AG04450 (cell line): Measurements from ENCODE around the gene PPP2CA. TPM values are rescaled to one million over a fixed set of nuclear protein-coding genes. Genes with fewer than 3 reads are reported as not detected.

Experiments used
- CTCF ChIA-PET: fragments of 300-600, 350-600 bp; formaldehyde crosslinking; extraction: SDS; loops from one replicate; lab custom pipeline; 2022; ENCODE audit warnings: antibody characterized with exemption, inconsistent platforms; lab: Charles Lee
- POLR2A ChIA-PET: fragments of 350-600 bp; formaldehyde crosslinking; extraction: SDS; loops from one replicate; lab custom pipeline; 2021; ENCODE audit warnings: antibody characterized with exemption, inconsistent platforms; lab: Yijun Ruan, JAX
- DNase-seq: peaks from one replicate; pipeline ENCODE4 v3.0.0-alpha.2; 2011; ENCODE audit warnings: low read depth, low spot score
- H3K27ac ChIP-seq: one replicate; pipeline ENCODE4 v1.5.1; 2012; ENCODE audit warnings: low read depth, low read length, control low read depth
- H3K27me3 ChIP-seq: one replicate; pipeline ENCODE4 v1.6.0; 2012; ENCODE audit warnings: low read length; ENCODE audit not compliant: control insufficient read depth, insufficient read depth
- H3K4me3 ChIP-seq: 2 replicates; pipeline ENCODE4 v1.5.1; 2011; ENCODE audit warnings: mild to moderate bottlenecking, low read depth, low read length, control low read depth
- H3K9me3 ChIP-seq: 2 replicates; pipeline ENCODE4 v1.5.1; 2012; ENCODE audit warnings: low read length; ENCODE audit not compliant: control insufficient read depth, insufficient read depth
- polyA plus RNA-seq: library from polyadenylated mRNA; depleted of rRNA; stranded (reverse); fragments of >200 nt; gene quantifications from 2 replicates; pipeline ENCODE4 v1.2.3, GENCODE V29; 2011
- TF ChIP-seq, protein P1 (sequence below): IDR thresholded peaks from 2 replicates; pipeline ENCODE4 v1.5.1; 2011; ENCODE audit warnings: low read depth, low read length, control low read depth, inconsistent platforms

The PPP2CA gene
- polyA plus RNA-seq, 1 experiment: 252 TPM

DNA sequence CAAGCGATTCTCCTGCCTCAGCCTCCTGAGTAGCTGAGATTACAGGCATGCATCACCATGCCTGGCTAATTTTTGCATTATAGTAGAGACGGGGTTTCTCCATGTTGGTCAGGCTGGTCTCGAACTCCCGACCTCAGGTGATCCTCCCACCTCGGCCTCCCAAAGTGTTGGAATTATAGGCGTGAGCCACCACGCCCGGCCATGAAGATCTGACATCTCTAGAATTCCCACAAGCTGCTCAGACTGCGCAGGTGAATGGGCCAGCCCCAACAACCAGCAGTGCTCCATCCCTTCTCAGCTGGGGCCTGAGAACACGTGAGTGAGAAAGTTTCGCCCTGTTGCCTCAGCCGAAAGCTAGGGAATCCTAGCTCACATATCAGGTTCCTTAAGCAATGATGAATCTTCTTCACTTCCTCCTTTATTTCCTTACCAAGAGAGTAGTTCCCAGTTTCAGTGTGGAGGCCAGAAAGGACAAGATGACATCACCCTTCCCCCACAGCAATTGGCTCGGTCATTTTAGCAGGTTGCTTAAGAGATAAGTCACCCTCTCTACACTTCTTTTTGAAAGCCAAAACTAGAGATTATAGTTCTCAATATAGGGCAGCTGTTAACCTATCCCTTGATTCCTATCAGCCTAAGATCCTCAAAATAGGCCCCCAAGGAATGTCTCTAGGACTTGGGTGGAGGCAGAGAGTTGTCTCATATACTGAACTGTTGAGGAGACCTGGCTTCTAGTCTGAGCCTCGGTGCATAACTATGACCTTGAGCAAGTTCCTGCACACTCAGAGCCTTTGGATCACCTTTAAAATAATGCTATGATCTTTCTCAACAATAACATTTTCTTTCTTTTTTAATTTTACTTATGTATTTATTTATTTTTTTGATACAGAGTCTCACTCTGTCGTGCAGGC, 23.9 kb upstream of the PPP2CA start:
- TF ChIP-seq, protein P1, sequence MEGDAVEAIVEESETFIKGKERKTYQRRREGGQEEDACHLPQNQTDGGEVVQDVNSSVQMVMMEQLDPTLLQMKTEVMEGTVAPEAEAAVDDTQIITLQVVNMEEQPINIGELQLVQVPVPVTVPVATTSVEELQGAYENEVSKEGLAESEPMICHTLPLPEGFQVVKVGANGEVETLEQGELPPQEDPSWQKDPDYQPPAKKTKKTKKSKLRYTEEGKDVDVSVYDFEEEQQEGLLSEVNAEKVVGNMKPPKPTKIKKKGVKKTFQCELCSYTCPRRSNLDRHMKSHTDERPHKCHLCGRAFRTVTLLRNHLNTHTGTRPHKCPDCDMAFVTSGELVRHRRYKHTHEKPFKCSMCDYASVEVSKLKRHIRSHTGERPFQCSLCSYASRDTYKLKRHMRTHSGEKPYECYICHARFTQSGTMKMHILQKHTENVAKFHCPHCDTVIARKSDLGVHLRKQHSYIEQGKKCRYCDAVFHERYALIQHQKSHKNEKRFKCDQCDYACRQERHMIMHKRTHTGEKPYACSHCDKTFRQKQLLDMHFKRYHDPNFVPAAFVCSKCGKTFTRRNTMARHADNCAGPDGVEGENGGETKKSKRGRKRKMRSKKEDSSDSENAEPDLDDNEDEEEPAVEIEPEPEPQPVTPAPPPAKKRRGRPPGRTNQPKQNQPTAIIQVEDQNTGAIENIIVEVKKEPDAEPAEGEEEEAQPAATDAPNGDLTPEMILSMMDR: no peak
- Histone ChIP-seq H3K9me3 (no peaks in the 10 kb centered on the region; the same call in 1 of the 2 replicates), H3K27ac (no peak overlapping the region), H3K27me3 (no peaks in the 10 kb centered on the region), H3K4me3 (no peak overlapping the region)
- ChIA-PET POLR2A (interaction anchor here (0.8 kb wide), 1 partner anchor 38 kb away, joined by 5 read pairs; no protein-coding TSS in a partner anchor), CTCF (no interaction called here)
- no peak for DNase-seq

- TF ChIP-seq, protein P1: no peak
- DNase-seq: no peak
- Histone ChIP-seq H3K27ac (peak overlapping the region; percentile 55), H3K4me3 (no peak overlapping the region), H3K27me3 (no peaks in the 10 kb centered on the region), H3K9me3 (no peaks in the 10 kb centered on the region; the same call in 1 of the 2 replicates)
- ChIA-PET CTCF (interaction anchor here (1.2 to 1.6 kb wide), 3 partner anchors 11 to 209 kb away, joined by 3 to 6 read pairs (median 3); no protein-coding TSS in a partner anchor), POLR2A (interaction anchor here (1.1 to 2.3 kb wide), 2 partner anchors 22 to 72 kb away, joined by 3 to 13 read pairs; partner anchors contain the start of genes PPP2CA and SKP1)
Measured at GRCh38 chr5:134248256-134248655, 22.4 kb upstream of the PPP2CA start.

GRCh38 chr5:134247428-134248224, 21.8 kb upstream of the PPP2CA start:
- CTCF ChIA-PET: interaction anchor here (0.7 to 1.6 kb wide), 6 partner anchors 11 to 208 kb away, joined by 3 to 6 read pairs (median 3); partner anchors contain the start of gene PPP2CA
- no peak overlapping the region for H3K4me3 ChIP-seq
- TF ChIP-seq, protein P1: no peak

GRCh38 chr5:134246771-134247427, 21.0 kb upstream of the PPP2CA start:
- ChIA-PET POLR2A (interaction anchor here (1.1 to 2.3 kb wide), 2 partner anchors 20 to 70 kb away, joined by 3 to 13 read pairs; partner anchors contain the start of genes PPP2CA and SKP1), CTCF (interaction anchor here (0.6 to 1.6 kb wide), 6 partner anchors 10 to 153 kb away, joined by 3 to 6 read pairs (median 3); partner anchors contain the start of gene PPP2CA)
- Histone ChIP-seq H3K27me3 (no peaks in the 10 kb centered on the region), H3K4me3 (no peak overlapping the region), H3K9me3 (no peaks in the 10 kb centered on the region; the same call in 1 of the 2 replicates), H3K27ac (peak overlapping the region; percentile 60)
- DNase-seq: no peak
- TF ChIP-seq, protein P1: no peak

More at GRCh38 chr5:134247428-134248224, 21.8 kb upstream of the PPP2CA start:
- Histone ChIP-seq H3K27me3 (no peaks in the 10 kb centered on the region), H3K9me3 (no peaks in the 10 kb centered on the region; the same call in 1 of the 2 replicates), H3K27ac (peak overlapping the region; percentile 55)
- POLR2A ChIA-PET: interaction anchor here (1.1 to 2.3 kb wide), 2 partner anchors 21 to 71 kb away, joined by 3 to 13 read pairs; partner anchors contain the start of genes PPP2CA and SKP1
- DNase-seq: peak; percentile 72
